GM23248 (cell line): ENCODE data around the gene SCN4B.

Experiments used
- EZH2 ChIP-seq: fragments of 200-600 bp; sonication (generic); IDR thresholded peaks from 2 replicates; pipeline ENCODE4 v1.6.1; 2018; ENCODE audit warnings: antibody characterized with exemption, mild to moderate bottlenecking; ENCODE audit not compliant: insufficient read depth, poor library complexity, severe bottlenecking
- EZH2phosphoT487 ChIP-seq: fragments of 200-600 bp; sonication (generic); IDR thresholded peaks from 2 replicates; pipeline ENCODE4 v1.6.1; 2018; ENCODE audit warnings: antibody characterized with exemption, moderate library complexity, mild to moderate bottlenecking, low read depth; ENCODE audit not compliant: insufficient read depth

GRCh38 chr11:118088531-118088930 lies 64.1 kb downstream of the SCN4B start:
- TF ChIP-seq EZH2phosphoT487 (no peak), EZH2 (no peak)
